Activated T-cell treated with anti-CD3 and anti-CD28 coated beads, Interleukin-2, amount 50 U/mL, for 1 hour (primary cell): ENCODE measurements around the gene SPATA2L.

Experiments
- DNase-seq: peaks from one replicate; pipeline ENCODE4 v3.0.0-alpha.2; 2020

Gene SPATA2L

GRCh38 chr16:89653656-89654295, 47.7 kb downstream of the SPATA2L start:
- DNase-seq: no peak

GRCh38 chr16:89651584-89651983, 49.9 kb downstream of the SPATA2L start:
- DNase-seq: no peak

- no peak for DNase-seq
Measured at GRCh38 chr16:89646906-89647305, 54.6 kb downstream of the SPATA2L start.
